HG03342 (cell line): ENCODE measurements around the gene JAKMIP1.
"Not testable (repeated sequence)": the region's sequence is repeated elsewhere in the genome, so short reads cannot be mapped to it uniquely, and the experiment has no call there.

Experiments used
- ATAC-seq: cut with Tn5 transposase; IDR thresholded peaks from one replicate; pipeline ENCODE4 v1.9.1; 2021; ENCODE audit warnings: mild to moderate bottlenecking, moderate library complexity; ENCODE audit not compliant: unreplicated experiment

Gene JAKMIP1

DNA sequence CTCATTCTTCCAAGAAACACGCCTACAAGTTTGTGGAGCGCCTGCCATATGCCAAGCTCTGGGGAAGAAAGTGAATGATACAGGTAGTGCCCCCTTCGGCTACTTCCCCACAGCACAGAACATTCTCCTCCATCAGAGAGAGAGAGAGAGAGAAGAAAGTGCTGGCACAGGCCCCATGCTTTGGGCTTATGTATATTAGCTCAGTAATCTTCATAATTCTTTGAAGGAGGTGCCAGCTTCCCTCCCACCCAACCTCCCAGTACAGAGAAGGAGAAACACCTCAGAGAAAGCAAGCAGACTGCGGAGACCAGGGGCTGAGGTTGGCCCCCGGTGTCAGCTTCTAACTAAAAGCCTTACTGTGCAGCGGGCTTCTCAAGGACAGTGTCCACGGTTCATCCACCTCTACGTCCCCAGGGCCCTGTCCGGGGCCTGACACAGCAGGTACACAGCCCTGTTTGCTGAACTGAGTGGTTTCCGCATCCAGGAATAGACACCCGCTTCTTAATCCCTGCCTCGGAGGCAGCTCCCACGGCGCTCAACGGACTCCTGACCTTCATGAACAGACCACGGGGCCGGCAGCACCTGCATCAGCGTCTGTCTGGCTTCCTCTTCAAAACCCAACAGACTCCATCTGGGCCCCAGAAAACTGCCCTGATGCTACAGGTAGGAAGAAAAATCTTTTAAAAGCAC is 50.2 kb downstream of the JAKMIP1 start:
- ATAC-seq, result no peak

DNA sequence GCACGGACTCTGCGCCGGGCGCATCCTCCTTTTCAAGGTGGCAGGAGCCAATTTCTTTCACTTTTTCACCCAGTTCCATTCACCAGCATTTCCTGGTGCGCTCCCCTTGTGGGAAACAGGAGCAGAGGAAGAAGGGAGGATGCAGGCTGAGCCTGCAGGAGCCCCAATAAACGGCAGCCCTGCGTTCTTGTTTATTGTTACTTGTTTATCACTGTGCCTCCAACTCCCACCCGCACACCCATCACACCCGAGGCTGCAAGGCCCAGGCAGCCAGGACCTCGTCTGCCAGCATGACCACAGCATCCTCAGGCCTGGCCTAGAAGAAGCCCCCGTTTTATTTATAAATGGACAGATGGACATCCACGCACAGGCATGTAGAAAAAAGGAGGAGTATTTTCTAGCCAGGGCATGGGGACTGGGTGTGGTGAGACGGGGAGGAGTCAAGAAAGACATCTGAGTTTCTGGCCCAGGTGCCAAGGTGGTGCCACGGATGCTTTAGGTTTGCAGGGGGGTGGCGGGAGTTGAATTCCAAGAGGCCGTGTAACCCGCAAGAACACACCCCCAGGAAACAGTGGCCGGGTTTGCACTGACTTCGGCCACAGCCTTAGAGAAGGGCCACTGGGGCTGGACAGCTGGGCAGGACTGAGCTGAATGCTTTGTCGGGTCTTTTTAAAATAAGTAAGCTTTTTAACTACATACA is 51.7 kb downstream of the JAKMIP1 start:
- no peak for ATAC-seq

DNA sequence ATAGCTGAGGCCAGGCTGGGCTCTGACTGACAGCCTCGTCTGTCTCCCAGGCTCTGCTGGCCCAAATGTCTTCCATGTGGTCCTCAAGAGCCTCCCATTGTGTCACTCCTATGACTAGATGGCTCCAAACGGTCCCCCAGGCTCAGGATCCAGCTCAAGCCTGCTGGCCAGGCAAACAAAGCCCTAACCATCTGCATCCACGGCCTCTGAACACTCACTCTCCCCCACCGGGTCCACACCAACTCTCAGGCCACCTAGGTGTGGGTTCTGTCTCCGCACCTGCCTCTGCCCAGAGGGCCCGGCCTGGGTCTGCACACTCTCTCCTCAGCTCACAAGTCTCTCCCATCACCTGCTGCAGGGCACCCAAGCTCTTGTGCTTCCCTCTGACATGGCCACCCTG is 52.9 kb downstream of the JAKMIP1 start:
- no peak for ATAC-seq

DNA sequence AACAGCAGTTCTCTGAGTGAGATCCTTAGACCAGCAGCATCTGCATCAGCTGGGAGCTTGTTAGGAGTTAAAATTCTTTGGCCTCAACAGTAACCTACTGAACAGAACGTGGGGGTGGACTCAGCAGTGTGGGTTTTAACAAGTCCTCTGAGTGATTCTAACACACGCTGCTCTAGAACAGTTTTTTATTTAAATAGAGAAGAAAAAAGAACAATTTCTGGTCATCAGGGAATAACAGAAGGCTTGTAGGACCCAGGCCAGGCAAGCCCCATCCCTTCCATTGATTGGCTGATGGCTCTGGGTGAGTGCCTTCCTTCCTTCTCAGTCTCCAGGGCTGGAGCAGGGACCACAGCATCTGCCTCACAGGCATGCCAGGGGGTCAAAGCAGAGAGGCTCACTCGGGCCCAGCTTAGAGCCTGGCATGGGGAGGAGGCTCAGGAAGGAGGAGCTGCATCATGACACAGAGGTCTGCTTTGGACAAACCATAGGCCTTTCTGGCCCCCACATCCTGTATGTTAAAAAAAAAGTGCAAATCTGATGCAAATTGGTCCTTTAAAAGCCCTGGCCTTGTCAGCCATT is 56.7 kb downstream of the JAKMIP1 start:
- no peak for ATAC-seq

DNA sequence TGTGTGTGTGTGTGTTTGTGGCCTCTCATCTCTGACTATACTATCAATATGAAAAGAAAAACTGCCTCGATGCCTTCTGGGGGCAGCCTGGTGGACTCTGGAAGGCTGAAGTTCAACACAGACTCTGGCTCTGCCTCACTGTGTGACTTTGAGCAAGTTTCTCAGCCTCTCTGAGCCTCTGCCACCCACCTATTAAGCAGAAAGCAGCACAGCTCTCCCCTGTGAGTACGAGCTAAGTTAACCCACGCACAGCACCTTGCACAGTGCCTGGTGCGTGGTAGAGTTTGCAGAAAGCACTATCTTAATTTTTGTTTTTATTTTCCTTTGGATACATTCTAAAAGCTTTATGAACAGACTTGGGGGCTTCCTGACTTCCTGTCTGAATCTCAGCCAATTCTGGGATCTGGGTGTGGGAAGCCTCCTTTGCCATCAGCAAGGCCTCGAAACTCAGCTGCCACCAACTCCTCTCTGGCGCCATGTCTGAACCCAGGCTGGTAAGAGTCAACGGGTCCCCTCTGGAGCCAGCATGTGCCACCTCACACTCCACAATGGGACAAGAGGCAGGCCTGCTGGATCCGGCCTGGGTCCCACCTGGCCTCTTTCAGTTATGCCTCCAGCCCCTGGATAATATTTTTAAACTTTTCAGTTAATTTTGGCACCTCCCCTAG is 57.3 kb downstream of the JAKMIP1 start:
- ATAC-seq, result no peak

DNA sequence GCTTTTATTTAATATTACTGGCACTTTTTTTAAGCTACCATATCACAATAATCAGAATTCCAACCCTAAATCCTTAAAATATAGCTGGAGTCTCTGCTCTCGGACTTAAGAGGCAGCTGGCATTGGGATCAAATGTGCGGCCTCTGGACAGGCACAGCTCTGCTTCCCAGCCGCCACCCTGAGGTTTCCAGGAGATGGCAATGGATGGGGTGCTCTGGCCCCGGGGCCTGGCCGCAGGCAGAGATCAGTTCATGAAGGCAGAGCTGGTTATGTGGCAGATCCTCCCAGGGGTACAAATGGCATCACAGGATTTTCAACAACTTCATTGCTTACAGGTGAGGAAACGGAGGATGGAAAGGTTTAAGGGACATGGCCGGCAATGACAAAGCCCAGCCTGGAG is 57.8 kb downstream of the JAKMIP1 start:
- no peak for ATAC-seq

DNA sequence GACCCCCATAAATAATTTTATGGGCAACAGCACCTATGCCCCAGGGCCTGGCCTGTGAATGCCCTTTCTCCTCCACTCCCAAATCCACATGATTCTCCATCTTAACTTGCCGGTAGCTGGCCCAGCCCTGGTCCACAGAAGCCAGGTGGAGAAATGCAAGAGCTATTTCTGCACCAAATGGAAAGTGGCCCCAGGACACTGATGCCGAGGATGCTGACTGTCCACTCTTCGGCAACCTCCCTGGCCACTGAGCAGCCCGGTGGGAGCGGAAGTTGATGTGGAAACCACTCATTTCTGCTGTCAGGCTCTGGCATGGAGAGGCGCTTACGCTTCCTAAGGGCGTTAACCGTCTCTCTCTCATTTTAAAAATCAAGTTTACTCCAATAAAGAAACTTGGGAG is 58.8 kb downstream of the JAKMIP1 start:
- ATAC-seq, result no peak

DNA sequence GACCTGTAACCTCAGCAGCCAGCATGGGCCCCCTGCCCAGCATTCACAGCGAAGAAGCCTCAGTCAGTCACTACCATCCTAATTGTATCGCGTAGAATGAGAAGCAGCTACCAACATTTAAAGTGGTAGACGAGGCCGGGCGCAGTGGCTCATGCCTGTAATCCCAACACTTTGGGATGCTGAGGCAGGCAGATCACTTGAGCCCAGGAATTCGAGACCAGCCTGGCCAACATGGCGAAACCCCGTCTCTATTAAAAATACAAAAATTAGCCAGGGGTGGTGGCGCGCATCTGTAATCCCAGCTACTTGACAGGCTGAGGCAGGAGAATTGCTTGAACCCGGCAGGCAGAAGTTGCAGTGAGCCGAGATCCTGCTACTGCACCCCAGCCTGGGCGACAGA is 59.3 kb downstream of the JAKMIP1 start:
- not testable (repeated sequence) for ATAC-seq

DNA sequence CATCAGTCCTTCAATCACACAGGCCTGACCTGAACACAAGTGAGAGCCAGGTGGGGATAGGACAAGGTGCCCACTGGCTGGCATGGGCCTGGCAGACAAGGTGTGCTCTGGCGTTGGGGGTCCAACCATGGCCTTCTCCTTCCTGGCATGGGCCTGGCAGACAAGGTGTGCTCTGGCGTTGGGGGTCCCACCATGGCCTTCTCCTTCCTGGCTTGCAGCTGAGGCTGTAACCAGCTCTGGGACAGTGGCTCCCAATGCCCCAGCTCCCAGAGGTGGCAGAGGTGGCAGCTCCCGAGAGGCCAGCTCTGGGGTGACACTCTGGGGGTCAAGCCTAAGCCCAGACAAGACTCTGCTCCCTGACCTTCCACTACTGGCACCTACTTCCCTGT is 62.6 kb downstream of the JAKMIP1 start:
- ATAC-seq, result no peak

DNA sequence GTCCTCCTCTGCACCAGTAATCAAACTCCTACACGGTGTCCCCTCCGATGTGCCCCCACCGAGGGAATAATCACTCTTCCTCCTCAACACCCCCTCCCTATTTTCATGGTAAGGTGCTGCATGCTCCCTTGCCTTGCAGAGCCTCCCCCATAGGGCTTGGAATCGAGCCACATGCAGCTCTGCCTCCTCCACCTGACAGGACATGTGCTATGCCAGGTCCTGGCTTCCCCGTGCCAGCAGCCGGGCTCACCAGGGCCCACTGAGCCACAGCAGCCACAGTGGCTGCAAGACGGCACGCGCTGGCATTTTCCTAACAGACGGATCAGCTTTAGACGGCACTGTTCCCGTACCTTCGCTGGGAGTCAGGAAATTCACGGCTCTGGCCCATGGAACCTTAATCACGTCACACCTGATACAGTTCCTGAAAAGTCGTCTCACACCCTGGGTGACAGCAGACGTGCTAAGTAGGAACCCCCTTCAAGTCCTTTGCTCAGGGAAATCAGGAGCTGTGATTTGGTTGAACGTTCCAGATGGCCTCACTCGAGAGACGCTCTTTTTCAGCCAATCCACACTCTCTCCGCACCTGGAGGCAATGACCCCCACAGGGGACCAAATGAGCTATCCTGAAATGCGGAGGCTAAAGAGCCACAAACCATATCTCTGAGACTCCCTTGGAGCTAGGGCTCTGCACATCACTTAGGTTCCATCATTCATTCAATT is 63.2 kb downstream of the JAKMIP1 start:
- ATAC-seq, result no peak

DNA sequence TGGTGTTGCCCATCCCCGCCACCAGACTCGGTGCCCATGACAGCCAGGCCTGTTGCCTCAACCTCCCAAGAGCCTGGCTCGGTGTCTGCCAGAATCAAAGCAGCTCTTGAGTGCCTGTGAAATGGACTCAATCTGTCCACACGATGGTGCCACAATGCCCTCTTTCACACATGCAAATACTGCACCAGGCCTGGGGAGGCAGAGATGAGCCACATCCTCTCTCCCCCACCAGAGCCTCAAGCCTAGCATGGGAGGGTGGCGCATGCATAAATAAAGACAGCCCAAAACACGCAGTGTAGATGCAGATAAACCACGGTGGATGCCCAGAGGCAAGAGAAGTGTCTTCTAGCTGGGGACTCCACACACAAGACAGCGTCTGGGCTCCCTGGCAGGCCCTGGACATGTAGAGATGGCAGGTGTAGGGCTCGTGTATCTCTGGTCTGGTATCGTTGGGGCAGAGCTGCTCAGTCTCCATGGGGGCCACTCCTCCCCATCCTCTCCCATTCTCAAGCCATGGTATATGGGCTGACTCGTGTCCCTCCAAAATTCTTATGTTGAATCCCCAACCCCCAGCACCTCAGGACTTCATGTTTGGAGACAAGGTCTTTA is 65.6 kb downstream of the JAKMIP1 start:
- peak; percentile 84 for ATAC-seq

DNA sequence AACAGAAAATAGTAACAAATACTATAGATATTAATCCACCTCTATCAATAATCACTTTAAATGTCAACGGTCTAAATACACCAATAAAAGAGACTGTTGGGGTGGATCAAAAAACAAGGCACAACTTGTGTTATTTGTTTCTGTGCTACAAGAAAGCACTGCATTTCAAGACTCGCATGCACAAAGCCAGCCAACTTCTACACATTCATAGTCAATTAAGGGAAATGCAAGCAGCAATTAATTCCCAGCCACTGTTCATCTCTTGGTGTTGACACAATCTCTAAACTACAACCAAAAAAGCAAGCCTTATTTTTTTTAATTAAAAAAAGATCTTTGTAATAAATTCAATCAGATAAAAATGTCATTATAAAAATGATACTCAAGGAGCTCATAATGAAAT is 67.6 kb downstream of the JAKMIP1 start:
- ATAC-seq, result no peak

DNA sequence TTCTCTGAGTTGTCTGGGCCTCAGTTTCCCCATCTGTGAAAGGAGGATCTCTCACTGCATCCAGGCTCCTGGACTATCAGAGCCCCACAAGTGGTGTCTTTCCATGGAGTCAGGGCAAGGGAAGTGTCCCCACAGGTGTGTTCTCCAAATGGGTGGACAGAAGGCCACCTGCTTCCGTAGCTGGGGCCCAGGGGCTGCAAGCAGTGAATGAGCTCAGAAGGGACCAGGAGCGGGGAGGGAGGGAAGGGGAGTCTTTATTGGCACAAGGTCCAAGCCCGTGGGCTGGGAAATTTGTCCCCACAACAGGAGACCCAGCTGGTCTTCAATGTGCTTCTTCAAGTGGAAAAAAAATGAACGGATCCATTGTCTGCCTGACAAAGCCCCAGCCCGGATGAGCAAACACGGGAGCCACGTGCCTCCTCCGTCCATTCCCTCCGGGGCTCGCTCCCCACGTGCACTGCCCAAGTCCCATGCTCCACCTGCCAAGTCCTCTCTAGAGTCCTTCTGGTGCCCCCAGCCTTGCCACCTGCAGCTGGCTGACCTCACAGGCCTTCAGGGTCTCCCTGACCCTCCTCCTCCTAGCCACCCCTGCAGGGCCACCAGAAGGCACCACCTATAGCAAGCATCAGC is 72.0 kb downstream of the JAKMIP1 start:
- no peak for ATAC-seq

DNA sequence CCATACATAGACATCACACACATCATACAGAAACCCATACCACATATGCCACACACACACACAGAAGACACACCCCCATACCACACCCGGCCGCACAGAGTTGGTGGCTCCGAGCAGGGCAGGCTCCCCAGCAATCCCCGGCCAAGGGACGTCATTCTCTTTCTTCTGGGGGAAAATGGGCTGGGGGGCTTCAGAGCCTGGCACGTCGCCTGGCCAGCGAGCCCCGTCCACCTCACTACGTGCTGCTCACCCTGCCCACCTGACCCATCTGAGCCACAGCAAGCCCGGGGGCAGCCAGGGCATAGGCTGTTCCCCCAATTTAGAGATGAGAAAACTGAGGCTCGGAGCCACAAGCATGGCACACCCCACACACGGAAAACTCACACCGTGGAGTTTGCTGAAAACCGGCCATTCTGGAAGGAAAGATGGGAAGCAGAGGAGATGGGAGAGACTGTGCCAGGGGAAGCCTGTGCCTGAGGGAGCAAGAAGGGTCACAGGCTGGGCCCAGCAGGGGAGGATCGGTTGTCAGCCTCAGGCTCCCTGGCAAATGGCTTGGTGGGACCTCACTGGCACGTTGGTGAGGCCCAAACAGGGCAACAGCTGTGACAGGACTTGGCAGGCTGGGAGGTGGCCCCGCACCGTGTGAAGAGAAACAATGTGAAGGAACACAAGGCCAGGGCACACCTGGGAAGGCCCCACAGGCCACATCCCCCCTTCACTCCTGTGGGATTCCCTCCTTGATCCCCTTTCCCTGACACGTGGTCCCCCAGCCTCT is 73.2 kb downstream of the JAKMIP1 start:
- ATAC-seq, result no peak

DNA sequence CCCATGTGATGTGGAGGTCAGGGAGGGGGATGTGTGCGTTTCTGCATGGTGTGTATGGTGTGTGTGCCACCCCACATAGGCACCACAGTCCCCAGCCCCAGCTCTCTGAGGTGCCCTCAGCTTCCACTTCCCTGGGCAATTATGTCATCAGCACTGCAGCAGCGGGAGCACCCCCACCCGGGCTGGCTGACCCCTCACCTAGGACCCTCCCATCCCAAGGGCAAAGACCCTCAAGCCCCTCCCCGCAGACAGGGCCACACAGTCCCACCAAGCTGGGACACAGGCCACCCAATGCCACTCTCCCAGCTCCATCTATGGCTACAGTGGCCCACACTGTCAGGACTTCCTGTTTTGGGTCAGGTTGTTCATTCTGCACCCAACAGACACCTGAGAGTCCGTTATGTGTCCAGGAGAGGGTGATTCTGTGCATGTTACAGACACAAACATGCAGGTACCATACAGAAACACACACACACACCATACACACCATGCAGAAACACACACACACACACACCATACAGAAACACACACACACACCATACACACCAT is 75.2 kb downstream of the JAKMIP1 start:
- ATAC-seq, result no peak

DNA sequence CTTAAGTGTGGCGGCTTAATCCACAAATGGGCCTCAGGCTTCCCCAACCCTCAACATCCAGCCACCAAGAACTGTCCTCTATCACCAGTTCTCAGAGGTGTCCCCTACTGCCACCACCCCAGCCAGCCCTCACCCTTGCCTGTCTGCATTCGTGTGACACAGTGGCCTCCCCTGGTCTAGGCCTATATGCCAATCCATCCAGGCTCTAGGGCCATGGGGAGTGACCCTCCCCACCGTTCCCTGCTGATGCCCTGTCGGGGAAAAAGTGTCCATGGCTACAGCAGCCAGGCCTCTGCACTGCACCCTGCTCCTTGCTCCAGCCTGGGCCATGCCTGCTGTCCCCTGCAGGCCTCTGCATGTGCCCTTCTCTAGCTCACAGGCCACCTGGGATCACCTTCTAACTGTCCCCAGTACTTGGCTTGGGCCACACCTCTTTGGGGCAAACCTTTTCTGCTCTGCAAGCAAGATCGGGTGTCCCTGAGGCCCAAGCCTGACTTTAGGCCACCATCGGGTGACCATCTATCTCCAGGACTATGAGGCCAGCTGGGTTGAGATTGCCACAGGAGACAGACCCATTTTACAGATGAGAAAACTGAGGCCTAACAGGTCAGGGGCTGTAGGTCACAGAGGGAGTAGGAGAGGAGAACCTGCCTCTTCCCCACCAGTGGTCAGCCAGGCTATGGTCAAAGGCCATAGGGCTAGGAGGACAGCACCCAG is 75.8 kb downstream of the JAKMIP1 start:
- no peak for ATAC-seq

DNA sequence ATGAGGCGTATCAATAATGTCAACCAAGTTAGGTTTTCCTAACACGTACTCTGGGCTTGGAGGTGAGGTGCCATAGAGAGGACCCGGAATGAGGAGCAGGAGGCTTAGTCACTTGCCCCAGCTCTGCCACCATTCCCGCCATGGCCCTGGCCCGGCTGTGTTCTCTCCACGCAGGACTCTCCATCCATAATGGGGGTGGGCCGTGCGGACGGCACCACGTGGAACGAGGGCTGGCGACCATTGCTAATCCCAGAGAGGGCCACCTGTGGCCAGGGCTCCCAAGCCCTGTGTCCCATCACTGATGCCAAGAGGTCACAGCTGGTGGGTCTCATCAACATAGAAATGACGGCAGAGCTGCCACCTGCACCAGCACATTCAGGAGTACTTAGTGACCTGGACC is 76.4 kb downstream of the JAKMIP1 start:
- ATAC-seq, result no peak

DNA sequence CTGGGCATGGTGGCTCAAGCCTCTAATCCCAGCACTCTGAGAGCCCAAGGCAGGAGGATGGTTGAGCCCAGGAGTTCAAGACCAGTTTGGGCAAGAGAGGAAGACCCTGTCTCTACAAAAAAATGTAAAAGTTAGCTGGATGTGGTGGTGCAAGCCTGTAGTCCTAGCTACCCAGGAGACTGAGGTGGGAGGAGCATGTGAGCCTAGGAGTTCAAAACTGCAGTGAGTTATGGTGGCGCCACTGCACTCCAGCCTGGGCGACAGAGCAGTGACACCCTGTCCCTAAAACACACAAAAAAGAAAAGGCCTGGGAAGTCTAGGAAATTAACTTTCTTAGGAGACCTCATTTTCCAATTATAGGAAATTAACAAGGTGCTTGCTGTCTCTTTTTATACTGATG is 76.8 kb downstream of the JAKMIP1 start:
- no peak for ATAC-seq

DNA sequence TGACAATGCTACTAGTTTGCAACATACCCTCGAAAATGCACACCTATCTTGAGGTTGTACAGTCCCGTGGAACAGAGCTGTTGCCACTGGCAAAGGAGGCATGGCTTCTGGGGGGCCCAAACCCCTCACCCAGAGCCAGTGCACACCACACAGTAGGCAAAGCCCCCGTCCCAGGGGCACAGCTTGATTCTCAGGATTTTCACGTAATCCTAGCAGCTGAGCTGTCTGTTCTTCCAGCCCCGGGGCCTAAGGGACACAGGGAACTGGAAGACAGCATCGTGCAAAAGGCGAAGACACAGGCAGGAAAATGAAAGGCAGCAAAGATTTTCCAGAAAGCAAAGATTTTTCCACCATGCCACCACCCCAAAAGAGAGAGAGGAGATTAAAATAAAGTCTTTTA is 77.2 kb downstream of the JAKMIP1 start:
- no peak for ATAC-seq
